ENCODE results near the gene AGBL1.

The AGBL1 gene

GRCh38 chr15:86661580-86661979 lies 581.9 kb downstream of the AGBL1 start:
- peaks cover 6% of the 10 kb centered on the region for H3K4me1 Mint-ChIP-seq (ENCODE audit: low read depth)
- no peaks in the 10 kb centered on the region for H3K27me3 Mint-ChIP-seq (ENCODE audit: low read depth)
- no peak overlapping the region for H3K27ac Mint-ChIP-seq
- DNase-seq (ENCODE audit: low spot score): no peak
- peaks cover 3% of the 10 kb centered on the region for H3K36me3 Mint-ChIP-seq (ENCODE audit: low read depth)
- H3K9me3 Mint-ChIP-seq: no peaks in the 10 kb centered on the region
- H3K4me3 Mint-ChIP-seq: no peak overlapping the region

- H3K36me3 Mint-ChIP-seq (ENCODE audit: low read depth): no peaks in the 10 kb centered on the region
- H3K4me1 Mint-ChIP-seq (ENCODE audit: low read depth): peaks cover 5% of the 10 kb centered on the region
- H3K9me3 Mint-ChIP-seq: peaks cover 3% of the 10 kb centered on the region
- no peak overlapping the region for H3K27ac Mint-ChIP-seq
- DNase-seq (ENCODE audit: low spot score): no peak
- H3K4me3 Mint-ChIP-seq: no peak overlapping the region
- no peaks in the 10 kb centered on the region for H3K27me3 Mint-ChIP-seq (ENCODE audit: low read depth)
Measured at GRCh38 chr15:86663304-86663703, 583.6 kb downstream of the AGBL1 start.

- Mint-ChIP-seq H3K4me3 (no peak overlapping the region), H3K27ac (no peak overlapping the region), H3K4me1 (ENCODE audit: low read depth) (peaks cover 5% of the 10 kb centered on the region), H3K9me3 (peaks cover 3% of the 10 kb centered on the region), H3K27me3 (ENCODE audit: low read depth) (no peaks in the 10 kb centered on the region), H3K36me3 (ENCODE audit: low read depth) (no peaks in the 10 kb centered on the region)
- DNase-seq (ENCODE audit: low spot score): no peak
Measured at GRCh38 chr15:86663979-86664378, 584.3 kb downstream of the AGBL1 start.

- Mint-ChIP-seq H3K27me3 (ENCODE audit: low read depth) (no peaks in the 10 kb centered on the region), H3K4me1 (ENCODE audit: low read depth) (peaks cover 5% of the 10 kb centered on the region), H3K9me3 (peaks cover 3% of the 10 kb centered on the region), H3K36me3 (ENCODE audit: low read depth) (no peaks in the 10 kb centered on the region), H3K27ac (no peak overlapping the region), H3K4me3 (no peak overlapping the region)
- no peak for DNase-seq (ENCODE audit: low spot score)
Measured at GRCh38 chr15:86664581-86664980, 584.9 kb downstream of the AGBL1 start.

- Mint-ChIP-seq H3K9me3 (no peaks in the 10 kb centered on the region), H3K4me1 (ENCODE audit: low read depth) (peaks cover 5% of the 10 kb centered on the region), H3K4me3 (no peak overlapping the region), H3K36me3 (ENCODE audit: low read depth) (no peaks in the 10 kb centered on the region), H3K27ac (no peak overlapping the region), H3K27me3 (ENCODE audit: low read depth) (no peaks in the 10 kb centered on the region)
- no peak for DNase-seq (ENCODE audit: low spot score)
Measured at GRCh38 chr15:86676002-86676401, 596.3 kb downstream of the AGBL1 start.

GRCh38 chr15:86677278-86677677 lies 597.6 kb downstream of the AGBL1 start:
- Mint-ChIP-seq H3K27me3 (ENCODE audit: low read depth) (no peaks in the 10 kb centered on the region), H3K4me1 (ENCODE audit: low read depth) (peaks cover 4% of the 10 kb centered on the region), H3K4me3 (peak overlapping the region; percentile 23), H3K9me3 (peaks cover 4% of the 10 kb centered on the region), H3K27ac (no peak overlapping the region), H3K36me3 (ENCODE audit: low read depth) (no peaks in the 10 kb centered on the region)
- no peak for DNase-seq (ENCODE audit: low spot score)

GRCh38 chr15:86685263-86685662 lies 605.6 kb downstream of the AGBL1 start:
- Mint-ChIP-seq H3K9me3 (peaks cover 4% of the 10 kb centered on the region), H3K36me3 (ENCODE audit: low read depth) (no peaks in the 10 kb centered on the region), H3K27ac (no peak overlapping the region), H3K4me1 (ENCODE audit: low read depth) (no peaks in the 10 kb centered on the region), H3K27me3 (ENCODE audit: low read depth) (no peaks in the 10 kb centered on the region), H3K4me3 (no peak overlapping the region)
- no peak for DNase-seq (ENCODE audit: low spot score)

- Mint-ChIP-seq H3K9me3 (no peaks in the 10 kb centered on the region), H3K27me3 (ENCODE audit: low read depth) (no peaks in the 10 kb centered on the region), H3K4me3 (no peak overlapping the region), H3K27ac (no peak overlapping the region), H3K36me3 (ENCODE audit: low read depth) (no peaks in the 10 kb centered on the region), H3K4me1 (ENCODE audit: low read depth) (no peaks in the 10 kb centered on the region)
- no peak for DNase-seq (ENCODE audit: low spot score)
Measured at GRCh38 chr15:86689006-86689405, 609.3 kb downstream of the AGBL1 start.

- Mint-ChIP-seq H3K4me3 (no peak overlapping the region), H3K9me3 (no peaks in the 10 kb centered on the region), H3K36me3 (ENCODE audit: low read depth) (no peaks in the 10 kb centered on the region), H3K27me3 (ENCODE audit: low read depth) (no peaks in the 10 kb centered on the region), H3K4me1 (ENCODE audit: low read depth) (no peaks in the 10 kb centered on the region), H3K27ac (no peak overlapping the region)
- peak; percentile 21 for DNase-seq (ENCODE audit: low spot score)
Measured at GRCh38 chr15:86690566-86690965, 610.9 kb downstream of the AGBL1 start.

- no peak for DNase-seq (ENCODE audit: low spot score)
- H3K36me3 Mint-ChIP-seq (ENCODE audit: low read depth): no peaks in the 10 kb centered on the region
- H3K4me3 Mint-ChIP-seq: no peak overlapping the region
- H3K27me3 Mint-ChIP-seq (ENCODE audit: low read depth): no peaks in the 10 kb centered on the region
- H3K27ac Mint-ChIP-seq: no peak overlapping the region
- no peaks in the 10 kb centered on the region for H3K9me3 Mint-ChIP-seq
- no peaks in the 10 kb centered on the region for H3K4me1 Mint-ChIP-seq (ENCODE audit: low read depth)
Measured at GRCh38 chr15:86691091-86691663, 611.5 kb downstream of the AGBL1 start.

- Mint-ChIP-seq H3K4me1 (ENCODE audit: low read depth) (no peaks in the 10 kb centered on the region), H3K9me3 (peaks cover 5% of the 10 kb centered on the region), H3K4me3 (no peak overlapping the region), H3K27ac (no peak overlapping the region), H3K27me3 (ENCODE audit: low read depth) (peaks cover 2% of the 10 kb centered on the region), H3K36me3 (ENCODE audit: low read depth) (no peaks in the 10 kb centered on the region)
- no peak for DNase-seq (ENCODE audit: low spot score)
Measured at GRCh38 chr15:86700864-86701610, 621.4 kb downstream of the AGBL1 start.

- no peaks in the 10 kb centered on the region for H3K36me3 Mint-ChIP-seq (ENCODE audit: low read depth)
- peak overlapping the region; percentile 18 for H3K27ac Mint-ChIP-seq
- H3K27me3 Mint-ChIP-seq (ENCODE audit: low read depth): peaks cover 2% of the 10 kb centered on the region
- H3K4me3 Mint-ChIP-seq: no peak overlapping the region
- H3K9me3 Mint-ChIP-seq: peaks cover 5% of the 10 kb centered on the region
- no peak for DNase-seq (ENCODE audit: low spot score)
- no peaks in the 10 kb centered on the region for H3K4me1 Mint-ChIP-seq (ENCODE audit: low read depth)
Measured at GRCh38 chr15:86701611-86701963, 621.9 kb downstream of the AGBL1 start.

GRCh38 chr15:86706813-86707212 lies 627.1 kb downstream of the AGBL1 start:
- no peak overlapping the region for H3K27ac Mint-ChIP-seq
- H3K4me1 Mint-ChIP-seq (ENCODE audit: low read depth): peaks cover 16% of the 10 kb centered on the region
- DNase-seq (ENCODE audit: low spot score): no peak
- no peaks in the 10 kb centered on the region for H3K36me3 Mint-ChIP-seq (ENCODE audit: low read depth)
- peak overlapping the region; percentile 33 for H3K4me3 Mint-ChIP-seq
- H3K9me3 Mint-ChIP-seq: peaks cover 5% of the 10 kb centered on the region
- no peaks in the 10 kb centered on the region for H3K27me3 Mint-ChIP-seq (ENCODE audit: low read depth)

GRCh38 chr15:86711476-86711875 lies 631.8 kb downstream of the AGBL1 start:
- Mint-ChIP-seq H3K36me3 (ENCODE audit: low read depth) (no peaks in the 10 kb centered on the region), H3K27ac (no peak overlapping the region), H3K4me1 (ENCODE audit: low read depth) (peaks cover 16% of the 10 kb centered on the region), H3K4me3 (no peak overlapping the region), H3K9me3 (no peaks in the 10 kb centered on the region), H3K27me3 (ENCODE audit: low read depth) (no peaks in the 10 kb centered on the region)
- DNase-seq (ENCODE audit: low spot score): no peak

GRCh38 chr15:86714241-86714640 lies 634.6 kb downstream of the AGBL1 start:
- H3K9me3 Mint-ChIP-seq: no peaks in the 10 kb centered on the region
- H3K36me3 Mint-ChIP-seq (ENCODE audit: low read depth): no peaks in the 10 kb centered on the region
- H3K27me3 Mint-ChIP-seq (ENCODE audit: low read depth): no peaks in the 10 kb centered on the region
- no peak overlapping the region for H3K4me3 Mint-ChIP-seq
- H3K4me1 Mint-ChIP-seq (ENCODE audit: low read depth): no peaks in the 10 kb centered on the region
- H3K27ac Mint-ChIP-seq: no peak overlapping the region
- DNase-seq (ENCODE audit: low spot score): no peak

Data from T-helper 2 cell treated with Interferon-gamma antibody and Interleukin-4, amounts not matched to agents 5 μg/mL and 100 μg/mL, for 36 hours (primary cell).